DLD1 (cell line): Measurements from ENCODE around the gene KLHL13.

Experiments used
- in situ Hi-C: cut with HindIII; loops from 2 replicates; pipeline ENCODE4 v1.10.0; 2017; ENCODE audit warnings: low sequenced_read_pairs

KLHL13 gene

DNA sequence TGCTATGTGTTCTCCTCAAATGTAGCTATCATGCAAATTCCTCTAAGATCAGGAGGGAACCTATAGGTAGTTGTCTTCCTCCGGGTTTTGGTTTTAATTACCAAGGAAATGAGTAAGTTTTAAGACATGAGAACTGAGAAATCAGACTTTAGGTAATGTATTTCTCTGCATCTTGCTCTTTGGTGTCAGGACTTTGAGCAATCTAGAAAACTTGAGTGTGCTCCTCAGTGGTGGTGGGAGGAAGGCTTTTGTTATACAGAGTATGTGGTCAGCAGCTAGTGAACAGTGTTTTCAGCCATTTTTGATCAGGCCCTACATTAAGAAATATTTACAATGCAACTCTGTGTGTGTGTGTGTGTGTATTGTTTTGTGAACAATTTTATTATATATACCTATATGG lies 224.1 kb downstream of the KLHL13 start:
- in situ Hi-C loops, result no loop called here

GRCh38 chrX:117871796-117872195 lies 244.8 kb downstream of the KLHL13 start:
- in situ Hi-C loops, result no loop called here

- in situ Hi-C loops, result no loop called here
These were observed 256.1 kb downstream of the KLHL13 start for GRCh38 chrX:117860517-117860916.

DNA sequence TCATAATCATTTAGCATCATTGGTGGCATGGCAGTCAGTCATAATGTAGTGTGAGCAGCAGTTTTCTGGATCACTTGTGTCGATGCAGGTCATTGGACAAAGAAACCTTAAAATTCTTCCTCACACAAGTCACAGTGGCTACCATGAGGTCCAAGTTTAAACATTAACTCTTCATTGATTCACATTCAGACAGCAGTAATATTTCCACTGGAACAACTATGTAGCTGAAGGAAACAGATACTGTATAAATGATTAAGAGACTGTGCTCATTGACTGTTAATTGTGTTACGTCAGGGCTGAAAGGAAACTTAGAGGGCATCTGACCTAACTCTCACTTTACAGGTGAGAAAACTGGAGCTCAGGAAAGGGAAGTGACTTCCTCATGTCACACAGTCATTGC lies 261.8 kb downstream of the KLHL13 start:
- in situ Hi-C loops, result no loop called here

GRCh38 chrX:117851025-117851424 lies 265.6 kb downstream of the KLHL13 start:
- in situ Hi-C loops, result no loop called here
